Islet of Langerhans (tissue), 1 donor: ENCODE data around the gene ENAH.
A peak's percentile ranks its signal among the peaks of the same experiment; 100 is the strongest.

Experiments
- FAIRE-seq: peaks from one replicate; lab custom pipeline; 2011; peaks lifted over from hg19 to GRCh38; lab: Jason Lieb, UNC

ENAH gene

DNA sequence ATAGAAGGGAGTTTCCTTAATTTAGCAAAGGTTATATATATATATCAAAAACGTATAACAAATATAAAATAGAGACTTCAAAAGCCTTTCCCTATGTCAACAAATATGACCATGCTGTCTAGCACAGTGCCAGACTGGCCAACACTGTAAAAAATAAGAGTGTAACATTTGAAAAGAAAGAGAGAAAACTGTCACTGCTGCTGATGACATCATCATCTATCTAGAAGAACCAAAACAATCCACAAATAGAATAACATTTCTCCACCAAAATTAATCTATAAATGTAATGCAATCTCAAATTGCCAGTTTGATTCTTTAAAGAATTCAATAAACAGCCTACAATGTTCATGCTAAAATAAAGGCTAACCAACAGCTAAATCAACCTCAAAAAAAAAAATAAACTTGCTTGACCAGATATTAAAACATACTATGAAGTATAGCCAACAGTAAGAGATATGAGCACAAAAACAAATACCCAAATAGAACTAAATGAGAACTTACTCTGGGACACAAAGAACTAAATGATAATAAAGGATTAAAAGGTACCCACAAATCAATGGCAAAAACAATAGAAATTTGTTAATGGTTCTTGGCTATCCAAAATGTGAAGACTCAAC, 50.2 kb downstream of the ENAH start:
- peak; percentile 80 for FAIRE-seq

DNA sequence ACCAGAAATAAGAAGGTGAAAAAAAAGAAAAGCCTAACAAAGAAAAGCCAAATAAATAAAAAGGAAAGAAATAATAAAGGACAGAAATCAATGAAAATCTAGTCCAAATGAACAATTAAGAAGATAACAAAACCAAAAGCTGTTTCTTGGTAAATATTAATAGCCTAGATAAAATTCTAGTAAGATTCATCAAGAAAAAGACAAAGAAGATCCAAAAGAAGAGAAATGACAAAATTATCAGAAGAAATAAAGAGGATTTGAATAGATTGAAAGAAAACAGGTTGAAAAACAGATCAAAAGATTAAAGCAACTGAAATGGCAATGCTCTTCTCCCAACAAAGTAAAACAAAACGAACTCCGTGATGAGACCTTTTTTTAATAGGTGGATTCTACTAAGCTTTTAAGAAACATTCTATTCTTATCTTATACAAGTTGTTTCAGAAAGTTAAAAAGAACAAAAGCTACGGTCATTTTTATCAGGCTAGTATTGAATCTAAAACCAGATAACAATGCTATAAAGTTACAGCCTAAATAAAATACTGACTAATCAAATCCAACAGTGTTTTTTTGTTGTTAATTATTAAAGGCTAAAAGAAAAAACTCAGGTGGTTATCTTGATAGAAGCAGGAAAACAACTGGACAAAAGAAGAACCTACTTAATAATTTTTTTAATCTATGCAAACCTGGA, 50.9 kb downstream of the ENAH start:
- peak; percentile 64 for FAIRE-seq

DNA sequence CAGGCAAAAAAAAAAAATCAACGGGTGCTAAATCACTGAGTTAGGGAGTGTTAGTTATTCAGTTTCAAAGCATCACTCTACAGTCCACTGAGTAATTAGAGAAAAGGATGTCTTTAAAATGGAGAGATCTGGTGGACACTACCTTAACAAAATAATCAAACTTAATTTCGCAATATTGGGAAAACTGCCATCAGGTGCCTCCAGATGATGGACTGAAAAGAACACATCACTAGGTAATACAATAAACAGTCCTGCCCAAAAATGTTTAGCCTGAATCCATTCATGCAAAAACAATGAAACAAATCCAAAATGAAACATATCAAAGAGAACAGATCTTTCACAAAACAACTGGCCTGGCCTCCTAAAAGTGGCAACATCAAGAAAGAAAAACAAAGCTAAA, 54.1 kb downstream of the ENAH start:
- FAIRE-seq: no peak

DNA sequence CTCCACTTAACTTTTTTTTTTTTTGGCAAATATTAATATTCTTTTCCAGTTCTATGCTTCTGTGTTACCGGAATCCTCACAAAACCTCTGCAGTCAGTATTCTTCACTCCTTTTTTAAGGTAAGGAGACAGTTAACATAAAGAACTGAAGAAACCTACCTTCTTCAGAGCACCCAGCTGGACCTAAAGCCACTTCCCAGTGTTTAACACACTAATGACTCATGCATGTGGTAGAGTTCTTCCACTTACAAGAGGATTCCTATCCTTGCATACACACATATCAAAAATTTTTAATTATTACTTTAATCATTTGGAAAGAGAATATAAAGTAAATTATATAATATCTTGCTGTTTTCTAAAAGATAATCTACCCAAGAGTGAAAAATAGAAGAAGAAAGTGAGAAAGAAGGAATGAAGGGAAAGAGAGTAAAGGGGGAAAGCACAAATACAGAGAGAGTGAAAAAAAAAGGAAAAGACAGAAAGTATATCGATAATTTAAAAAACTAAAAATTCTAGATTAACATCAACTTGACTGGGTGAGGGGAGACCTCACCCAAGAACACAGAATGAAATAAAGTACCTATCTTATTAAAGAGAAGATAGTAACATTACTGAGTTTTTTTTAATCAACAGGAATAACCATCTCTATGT, 54.9 kb downstream of the ENAH start:
- FAIRE-seq: no peak

DNA sequence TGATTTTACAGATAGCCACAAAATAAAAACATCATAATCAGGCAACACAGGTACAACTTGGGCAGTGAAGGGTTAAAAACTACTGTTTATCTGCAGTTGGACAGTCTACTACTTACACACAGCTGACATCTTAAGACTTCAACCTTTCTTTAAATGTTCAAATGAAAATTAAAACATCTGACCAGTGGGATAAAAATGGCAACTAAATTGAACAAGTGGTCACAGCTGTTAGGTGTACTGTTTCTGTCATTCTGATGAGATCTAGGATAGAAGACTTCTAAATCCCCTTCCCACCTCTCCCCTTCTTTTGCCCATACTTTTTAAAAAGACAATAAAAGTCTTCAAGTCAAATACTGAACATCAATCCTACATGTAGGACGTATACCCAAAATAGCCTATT, 56.2 kb downstream of the ENAH start:
- FAIRE-seq: no peak

DNA sequence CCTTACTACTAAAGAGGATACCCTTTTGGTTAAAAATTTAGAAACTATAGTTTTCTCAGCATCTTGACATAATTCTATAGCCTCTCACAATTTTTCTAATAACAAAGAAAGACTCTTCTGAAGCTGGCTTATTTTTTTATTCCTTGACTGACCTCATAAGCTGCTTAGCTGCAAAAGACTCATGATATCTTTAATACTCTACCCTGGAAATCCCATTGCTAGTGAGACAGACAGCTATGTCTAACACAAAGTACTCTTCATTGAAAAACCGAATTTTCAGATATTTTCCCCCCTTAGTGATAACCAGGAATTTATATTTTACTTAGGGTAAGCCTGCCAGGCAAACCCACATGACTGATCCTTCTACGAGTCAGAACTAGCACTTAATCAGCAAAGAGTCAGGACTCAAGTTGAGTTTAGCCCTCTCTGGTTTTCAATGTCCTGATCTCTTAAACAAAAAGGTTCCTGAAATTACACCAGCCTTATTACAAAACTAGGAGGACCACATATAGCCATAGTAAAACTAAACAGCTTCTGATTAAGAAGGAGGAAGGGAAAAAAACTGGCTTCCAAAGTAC, 56.9 kb downstream of the ENAH start:
- no peak for FAIRE-seq

DNA sequence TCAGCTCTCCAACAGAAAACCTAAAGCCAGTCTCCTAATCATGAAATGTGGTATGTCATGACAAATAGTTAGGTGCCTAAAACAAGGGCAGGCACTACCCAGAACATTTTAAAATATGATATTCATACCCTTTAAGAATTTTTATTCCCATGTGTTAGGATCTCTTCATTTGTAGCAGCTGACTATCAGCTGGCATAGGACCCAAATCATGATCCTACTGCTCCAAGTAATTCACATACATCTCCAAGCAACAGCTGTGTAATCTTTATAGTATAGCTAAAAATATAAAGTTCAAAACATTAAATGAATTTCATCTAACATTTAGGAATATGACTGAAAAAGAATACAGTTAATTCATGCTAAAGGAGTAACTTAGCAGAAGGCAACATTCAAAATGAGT, 57.5 kb downstream of the ENAH start:
- no peak for FAIRE-seq

DNA sequence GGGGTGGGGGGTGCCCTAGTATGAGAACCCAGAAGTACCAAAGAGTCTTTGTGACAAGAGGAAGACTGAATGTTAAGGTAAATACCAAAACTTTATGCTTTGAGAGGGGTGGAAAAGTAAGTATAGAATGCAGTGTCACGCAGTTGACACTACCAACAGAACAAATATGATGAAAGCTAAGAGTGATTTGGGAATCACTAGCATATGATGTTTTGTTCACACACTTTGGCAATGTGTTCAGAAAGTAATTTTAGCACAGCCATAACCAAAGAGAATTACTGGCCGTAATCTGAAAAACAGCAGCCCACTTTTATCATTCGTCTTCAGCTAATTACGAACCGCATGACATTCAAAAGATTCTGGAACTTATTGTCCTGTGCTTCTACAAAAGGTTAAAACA, 59.5 kb downstream of the ENAH start:
- FAIRE-seq: no peak

DNA sequence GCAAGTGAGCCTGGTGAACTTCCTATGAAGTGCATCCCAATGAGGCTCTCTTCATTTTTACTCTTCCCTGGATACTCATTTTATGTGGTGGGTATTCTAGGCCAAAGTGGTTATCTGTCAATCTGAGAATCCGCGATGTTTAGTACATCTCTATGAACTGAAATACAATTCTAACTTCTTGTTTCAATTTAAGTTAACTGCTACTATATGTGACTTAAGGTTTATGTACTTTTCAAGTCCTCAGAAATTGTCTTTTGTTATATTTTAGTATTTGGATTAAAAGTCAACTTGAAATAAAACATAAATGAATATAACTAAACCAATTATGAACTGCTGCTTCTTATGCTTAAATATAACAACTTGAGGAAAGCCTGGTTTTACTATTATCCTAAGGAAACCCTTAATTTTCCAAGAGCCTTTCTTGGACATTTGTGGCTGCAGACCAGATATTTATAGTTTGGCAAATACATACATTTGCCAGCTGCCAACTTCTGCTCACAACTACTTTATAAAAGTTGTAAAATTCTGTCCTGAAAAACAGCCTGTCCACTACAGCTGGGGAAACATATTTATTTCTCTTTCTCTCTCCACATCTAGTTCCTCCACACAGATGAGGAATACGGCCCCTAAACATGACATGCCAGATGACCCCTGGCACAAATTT, 60.4 kb downstream of the ENAH start:
- FAIRE-seq: no peak

DNA sequence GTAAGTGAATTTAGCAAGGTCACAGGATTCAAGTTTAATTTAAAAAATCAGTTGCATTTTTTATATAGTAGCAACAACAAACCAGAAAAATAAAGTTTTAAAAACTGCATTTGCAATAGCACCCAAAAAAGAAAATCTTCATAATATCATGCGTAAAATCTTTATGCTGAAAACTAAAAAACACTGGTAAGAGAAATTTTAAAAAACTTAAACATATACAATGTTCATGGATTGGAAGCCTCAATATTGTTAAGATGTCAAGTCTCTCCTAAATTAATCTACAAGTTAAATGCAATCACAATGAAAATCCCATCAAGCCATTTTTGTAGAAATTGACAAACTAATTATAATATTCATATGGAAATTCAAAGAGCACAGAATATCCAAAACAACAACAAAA, 65.6 kb downstream of the ENAH start:
- no peak for FAIRE-seq

DNA sequence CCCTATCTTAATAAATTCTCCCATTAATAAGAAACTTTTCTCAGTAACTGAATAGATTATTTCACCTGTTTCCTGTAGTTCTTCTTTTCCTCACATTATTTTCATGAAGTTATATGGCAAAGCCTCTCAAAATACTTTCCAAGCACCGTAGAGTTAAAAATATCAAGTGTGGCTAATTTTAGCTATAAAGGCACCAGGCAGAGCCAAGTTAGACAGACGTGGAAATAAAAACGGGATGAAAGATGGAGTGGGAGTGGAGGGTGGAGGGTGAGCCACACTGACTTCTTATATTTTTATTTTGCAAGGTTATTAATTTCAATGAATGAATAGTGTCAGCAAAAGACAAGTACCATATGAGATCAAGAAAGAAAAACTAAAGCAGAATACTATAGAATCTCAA, 71.7 kb downstream of the ENAH start:
- FAIRE-seq: no peak

DNA sequence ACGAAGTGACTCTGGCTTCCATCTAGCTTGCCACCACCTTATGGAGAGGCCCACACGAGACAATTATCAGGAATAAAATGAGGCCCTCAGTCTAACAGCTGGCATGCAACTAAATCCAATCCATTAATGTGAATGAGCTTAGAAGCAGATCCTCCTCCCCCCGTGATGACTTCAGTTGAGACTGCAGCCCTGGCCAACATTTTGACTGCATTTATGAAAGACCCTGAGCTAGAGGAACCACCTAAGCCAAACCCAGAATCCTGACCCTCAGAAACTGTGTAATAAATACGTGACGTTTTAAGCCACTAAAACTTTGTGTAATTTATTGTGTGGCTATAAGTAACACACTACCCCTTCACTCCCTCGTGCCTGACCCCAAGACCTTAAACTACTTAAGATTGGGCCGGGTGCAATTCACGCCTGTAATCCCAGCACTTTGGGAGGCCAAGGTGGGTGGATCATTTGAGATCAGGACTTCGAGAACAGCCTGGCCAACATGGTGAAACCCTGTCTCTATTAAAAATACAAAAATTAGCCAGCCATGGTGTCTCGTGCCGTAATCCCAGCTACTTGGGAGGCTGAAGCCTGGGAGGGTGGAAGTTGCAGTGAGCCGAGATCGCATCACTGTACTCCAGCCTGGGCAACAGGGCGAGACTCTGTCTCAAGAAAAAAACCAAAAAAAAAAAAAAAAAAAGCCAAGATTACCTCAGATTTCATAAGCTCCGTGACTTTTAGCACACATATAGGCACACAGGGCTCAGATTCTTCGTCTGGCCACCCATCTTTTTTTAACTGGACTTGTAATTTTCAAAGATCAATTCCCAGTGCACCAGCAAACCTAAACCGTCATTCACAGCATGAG, 72.5 kb downstream of the ENAH start:
- FAIRE-seq: no peak

DNA sequence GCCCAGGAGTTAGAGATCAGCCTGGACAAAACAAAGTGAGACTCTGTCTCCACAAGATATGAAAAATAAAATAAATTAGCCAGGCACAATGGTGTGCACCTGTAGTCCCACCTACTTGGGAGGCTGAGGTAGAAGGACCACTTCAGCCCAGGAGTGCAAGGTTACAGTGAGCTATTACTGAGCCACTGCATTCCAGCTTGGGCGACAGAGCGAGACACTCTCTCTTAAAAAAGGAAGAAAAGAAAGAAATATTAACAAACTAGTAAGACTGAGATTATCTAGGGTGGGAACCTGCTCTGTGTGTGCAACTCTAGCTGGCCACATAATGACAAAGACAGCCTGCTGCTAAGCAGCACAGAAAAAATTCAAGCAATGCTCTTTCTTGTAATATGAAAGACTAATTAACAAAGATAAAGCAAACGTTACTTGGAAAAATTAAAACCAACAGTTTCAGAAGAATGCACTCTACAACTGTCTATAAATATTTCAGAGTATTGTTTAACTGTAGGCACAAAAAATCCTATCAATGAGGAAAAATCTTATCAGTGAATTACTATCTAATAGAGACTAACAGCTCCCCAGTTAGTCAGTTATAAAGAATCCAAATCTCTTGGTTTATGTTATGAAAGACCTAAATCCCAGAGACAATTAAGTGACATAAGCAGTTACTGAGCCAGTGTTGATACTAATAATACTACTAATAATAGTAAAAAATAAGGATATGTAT, 74.5 kb downstream of the ENAH start:
- peak; percentile 55 for FAIRE-seq

DNA sequence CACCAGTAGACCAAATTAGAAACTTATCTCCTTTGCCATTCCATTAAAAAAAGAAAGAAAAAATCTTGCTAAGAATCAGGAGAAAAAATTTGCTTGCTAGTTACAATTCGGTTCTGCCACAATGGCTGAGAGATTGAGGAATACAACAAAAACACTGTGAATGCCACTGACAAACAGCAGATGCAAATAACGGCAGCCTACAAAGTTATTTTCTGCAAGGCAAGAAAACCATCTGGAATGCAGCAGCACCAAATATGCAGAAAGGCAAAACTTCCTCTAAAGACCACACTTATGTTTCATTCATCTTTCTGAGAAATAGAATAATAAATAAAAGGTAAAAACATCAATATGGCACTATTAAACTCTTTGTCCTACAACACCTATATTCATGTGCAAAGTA, 75.7 kb downstream of the ENAH start:
- no peak for FAIRE-seq

DNA sequence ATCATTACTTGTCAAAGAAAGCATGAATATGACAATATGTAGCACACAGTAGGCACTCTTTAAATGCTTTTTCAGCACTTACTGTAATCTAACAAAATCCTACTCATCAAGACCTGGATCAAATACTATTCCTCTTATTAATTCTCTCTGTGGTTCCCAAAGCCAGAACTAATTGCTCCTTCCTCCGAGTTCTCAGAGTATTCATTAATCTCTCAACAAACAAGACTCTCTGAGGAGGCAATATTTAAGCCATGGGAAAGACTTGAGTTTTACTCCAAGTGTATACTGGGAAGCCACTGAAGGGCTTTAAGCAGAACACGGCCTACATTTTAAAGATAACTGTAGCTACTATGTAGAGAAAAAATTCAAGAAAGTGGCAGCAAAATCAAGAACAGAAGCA, 79.7 kb downstream of the ENAH start:
- FAIRE-seq: no peak

DNA sequence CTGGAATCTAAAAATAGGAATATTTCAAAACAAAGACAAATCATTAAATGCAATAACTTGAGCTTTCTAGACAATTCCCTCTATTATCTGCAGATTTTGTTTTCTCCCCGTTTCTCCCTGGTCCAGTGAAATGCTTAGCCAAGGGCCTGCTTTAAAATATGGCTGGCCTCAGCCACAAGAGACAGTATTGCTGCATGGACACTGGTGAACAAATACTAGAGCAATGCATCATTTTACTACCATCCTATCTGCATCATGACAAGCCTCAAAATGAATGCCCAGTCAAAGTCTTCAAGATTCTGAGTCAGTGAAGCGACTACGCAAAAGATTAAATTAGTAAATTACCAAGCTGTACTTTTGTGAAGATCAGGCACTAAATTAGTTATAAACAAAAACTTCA, 80.5 kb downstream of the ENAH start:
- FAIRE-seq: no peak

DNA sequence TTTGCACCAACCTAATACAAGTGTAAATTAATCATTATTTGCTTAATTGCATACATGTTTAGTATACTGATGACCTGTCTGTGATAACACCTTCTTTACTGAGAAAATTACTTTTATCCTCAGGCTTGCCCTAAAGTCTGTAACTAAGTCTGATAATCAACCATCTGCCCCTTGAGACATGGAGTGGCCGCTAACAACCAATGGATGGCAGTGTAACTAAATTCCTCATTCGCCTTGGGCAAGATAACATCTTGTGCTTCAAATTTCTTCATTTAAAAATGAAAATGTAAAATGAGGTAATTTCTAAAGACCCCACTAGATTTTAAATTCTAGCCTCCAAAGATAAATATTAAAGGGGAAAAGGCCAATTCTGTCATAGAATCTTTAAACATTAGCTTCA, 85.1 kb downstream of the ENAH start:
- FAIRE-seq: no peak

DNA sequence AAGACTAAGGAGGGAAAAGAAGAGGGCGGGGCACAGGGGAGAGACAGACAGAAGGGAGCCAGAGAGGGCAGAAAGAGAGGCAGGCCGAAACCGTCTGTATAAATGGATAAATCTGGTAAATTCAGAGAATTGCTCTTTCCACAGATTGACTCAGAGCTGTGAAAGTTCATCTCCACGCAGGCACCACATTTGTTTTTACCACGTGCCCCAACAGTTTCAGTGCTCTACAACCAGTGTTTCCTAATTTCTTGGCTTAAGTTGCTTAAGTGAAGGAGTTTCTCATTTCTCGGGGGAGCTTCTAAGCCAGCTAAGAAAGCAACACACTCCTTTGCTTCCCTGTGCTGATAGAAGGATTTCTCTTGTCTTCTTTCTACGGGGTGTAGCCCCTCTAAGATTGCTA, 87.1 kb downstream of the ENAH start:
- no peak for FAIRE-seq

DNA sequence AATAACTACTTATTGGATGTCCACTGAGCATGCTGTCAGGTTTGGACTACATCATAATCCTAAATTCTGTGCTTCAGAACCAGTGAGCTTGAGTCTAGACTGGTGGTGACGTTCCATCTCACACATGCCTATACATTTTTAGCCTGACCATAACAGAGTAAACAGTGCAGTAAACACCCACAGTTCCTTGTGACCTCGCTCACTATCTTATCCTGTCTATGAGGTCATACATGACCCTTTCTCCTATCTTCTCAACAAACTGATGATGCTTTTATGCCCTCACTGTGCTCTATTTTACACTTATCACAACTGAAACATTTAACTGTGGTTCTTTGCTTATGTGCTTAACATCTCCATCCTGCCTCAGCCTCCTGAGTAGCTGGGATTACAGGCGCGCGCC, 91.2 kb downstream of the ENAH start:
- FAIRE-seq: no peak

DNA sequence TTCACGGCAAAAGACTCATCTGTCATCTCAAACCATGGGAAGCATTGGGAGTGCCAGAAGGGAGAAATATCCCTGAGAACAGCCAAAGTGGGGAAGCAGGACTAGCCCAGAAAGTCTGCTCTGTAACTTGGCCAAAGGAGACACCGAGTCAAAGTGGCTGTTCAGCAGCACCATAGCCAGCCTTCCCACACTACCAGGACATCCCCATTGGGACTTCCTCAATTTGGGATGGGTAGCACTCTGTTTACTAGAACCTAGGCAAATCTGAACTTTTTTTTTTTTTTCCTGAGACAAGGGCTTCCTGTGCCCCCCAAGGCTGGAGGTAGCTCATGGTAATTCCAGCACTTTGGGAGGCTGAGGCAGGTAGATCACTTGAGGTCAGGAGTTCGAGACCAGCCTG, 93.0 kb downstream of the ENAH start:
- no peak for FAIRE-seq

DNA sequence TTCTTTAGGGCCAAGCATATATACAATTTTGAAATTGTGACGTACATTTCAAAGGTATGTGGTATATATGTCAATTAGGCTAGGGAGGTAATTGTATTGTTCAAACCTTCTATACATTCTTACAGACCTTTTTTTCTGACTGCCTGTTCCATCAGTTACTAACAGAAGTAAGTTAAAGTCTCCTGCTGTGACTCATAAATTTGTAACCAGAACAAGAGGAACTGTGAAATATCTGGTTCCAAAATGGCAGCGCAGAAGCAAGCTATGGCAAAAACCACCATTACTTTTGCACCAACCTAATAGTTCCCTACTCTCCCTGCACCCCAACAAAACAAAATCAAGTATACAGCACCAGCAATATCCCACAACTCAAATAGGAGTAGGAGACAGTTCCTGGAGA, 93.6 kb downstream of the ENAH start:
- FAIRE-seq: no peak
